HepG2 (cell line): ENCODE measurements around the gene ELMOD3. TPM values are rescaled to one million over a fixed set of nuclear protein-coding genes. Genes with fewer than 3 reads are reported as not detected.

Source experiments
- BRD4 ChIP-seq: sonication (generic); formaldehyde crosslinking; IDR thresholded peaks from 2 replicates; pipeline ENCODE4 v1.4.0; 2020; ENCODE audit warnings: missing genetic modification reagents
- CCAR2 ChIP-seq: fragments of 200-400 bp; formaldehyde crosslinking; optimal IDR thresholded peaks from 2 replicates; pipeline ENCODE3; 2018; ENCODE audit warnings: low read depth, mild to moderate bottlenecking, low read length, moderate library complexity
- ELF1 ChIP-seq: sonication (generic); formaldehyde crosslinking; IDR thresholded peaks from 2 replicates; pipeline ENCODE4 v1.4.0; 2020; ENCODE audit warnings: missing genetic modification reagents
- ETV5 ChIP-seq: IDR thresholded peaks from 2 replicates; pipeline ENCODE4 v1.6.1; 2018; ENCODE audit warnings: missing biosample characterization, missing genetic modification reagents, inconsistent platforms, borderline replicate concordance
- HCFC1 ChIP-seq: fragments of 150-350 bp; IDR thresholded peaks from 2 replicates; pipeline ENCODE4 v1.6.1; 2014; ENCODE audit warnings: low read depth, low read length
- KLF6 ChIP-seq: IDR thresholded peaks from 2 replicates; pipeline ENCODE4 v1.8.0; 2016; ENCODE audit warnings: missing biosample characterization, missing genetic modification reagents
- NCOA5 ChIP-seq: sonication (generic); formaldehyde crosslinking; IDR thresholded peaks from 2 replicates; pipeline ENCODE4 v1.4.0; 2020; ENCODE audit warnings: missing genetic modification reagents
- NFIC ChIP-seq: IDR thresholded peaks from 2 replicates; pipeline ENCODE4 v1.6.1; 2012; ENCODE audit warnings: mild to moderate bottlenecking, low read length, inconsistent platforms
- NPAS2 ChIP-seq: sonication (generic); formaldehyde crosslinking; IDR thresholded peaks from 2 replicates; pipeline ENCODE4 v1.8.0; 2022; ENCODE audit warnings: mild to moderate bottlenecking, missing genetic modification reagents, borderline replicate concordance
- NR1H2 ChIP-seq: sonication (generic); formaldehyde crosslinking; IDR thresholded peaks from 2 replicates; pipeline ENCODE4 v1.8.1; 2022; ENCODE audit warnings: low read depth, missing genetic modification reagents, borderline replicate concordance
- PHF5A ChIP-seq: IDR thresholded peaks from one replicate; pipeline ENCODE4 v1.6.1; 2018; ENCODE audit warnings: low read depth, missing genetic modification reagents; ENCODE audit not compliant: unreplicated experiment
- STAG1 ChIP-seq: sonication (generic); formaldehyde crosslinking; IDR thresholded peaks from 2 replicates; pipeline ENCODE4 v1.4.0; 2020; ENCODE audit warnings: missing genetic modification reagents
- ZC3H13 ChIP-seq: sonication (generic); formaldehyde crosslinking; IDR thresholded peaks from 2 replicates; pipeline ENCODE4 v1.8.1; 2023; ENCODE audit warnings: mild to moderate bottlenecking, missing genetic modification reagents, moderate library complexity
- ZMYM2 ChIP-seq: sonication (generic); formaldehyde crosslinking; IDR thresholded peaks from 2 replicates; pipeline ENCODE4 v1.8.0; 2022; ENCODE audit warnings: mild to moderate bottlenecking, missing genetic modification reagents
- ZMYM4 ChIP-seq: sonication (generic); formaldehyde crosslinking; IDR thresholded peaks from 2 replicates; pipeline ENCODE4 v1.8.1; 2023; ENCODE audit warnings: mild to moderate bottlenecking, missing genetic modification reagents
- ZNF460 ChIP-seq: sonication (generic); formaldehyde crosslinking; IDR thresholded peaks from 2 replicates; pipeline ENCODE4 v1.5.1; 2020; ENCODE audit warnings: missing genetic modification reagents, mild to moderate bottlenecking, borderline replicate concordance
- ZNF607 ChIP-seq: sonication (generic); formaldehyde crosslinking; IDR thresholded peaks from 2 replicates; pipeline ENCODE4 v1.5.1; 2020; ENCODE audit warnings: missing genetic modification reagents, mild to moderate bottlenecking, borderline replicate concordance
- ZNF780A ChIP-seq: sonication (generic); formaldehyde crosslinking; IDR thresholded peaks from 2 replicates; pipeline ENCODE4 v1.8.0; 2022; ENCODE audit warnings: mild to moderate bottlenecking, missing genetic modification reagents, moderate library complexity
- ZNF816 ChIP-seq: sonication (generic); formaldehyde crosslinking; IDR thresholded peaks from 2 replicates; pipeline ENCODE4 v1.8.0; 2022; ENCODE audit warnings: missing genetic modification reagents, mild to moderate bottlenecking, borderline replicate concordance
- polyA plus RNA-seq, 8 experiments: library from polyadenylated mRNA; depleted of rRNA in 3 of 8; stranded (reverse) in 7 of 8; unstranded in 1 of 8; fragments of >200 nt; fragmentation: Illumina TruSeq in 4 of 8; extraction: Trizol in 4 of 8; gene quantifications; 2 replicates each; pipeline versions ENCODE4 v1.2.1 to v1.2.3, GENCODE V29; 2011 to 2016; ENCODE audit warnings: low read depth in 4 of 8, missing spikeins in 1 of 8, mixed read lengths in 1 of 8; ENCODE audit not compliant: insufficient read depth in 1 of 8
- total RNA-seq, 5 experiments: library from RNA; depleted of rRNA; stranded (reverse); fragments of >200 nt; fragmentation: Illumina TruSeq; extraction: Trizol; gene quantifications; 2 replicates each; pipeline ENCODE4 v1.2.3, GENCODE V29; 2016; ENCODE audit warnings: low read depth in 1 of 5
- TF ChIP-seq, protein P1 (sequence below): sonication (generic); formaldehyde crosslinking; conservative IDR thresholded peaks from 2 replicates; pipeline ENCODE4 v1.8.0; 2022; ENCODE audit warnings: missing genetic modification reagents
- TF ChIP-seq, protein P2 (sequence below): sonication (generic); formaldehyde crosslinking; IDR thresholded peaks from 2 replicates; pipeline ENCODE4 v1.8.0; 2023; ENCODE audit warnings: mild to moderate bottlenecking, missing genetic modification reagents
- TF ChIP-seq, protein P3 (sequence below): sonication (generic); formaldehyde crosslinking; conservative IDR thresholded peaks from 2 replicates; pipeline ENCODE4 v1.8.1; 2023; ENCODE audit warnings: missing genetic modification reagents
- TF ChIP-seq, protein P4 (sequence below): sonication (generic); formaldehyde crosslinking; IDR thresholded peaks from 2 replicates; pipeline ENCODE4 v1.5.0; 2020; ENCODE audit warnings: mild to moderate bottlenecking, missing genetic modification reagents, borderline replicate concordance

ELMOD3 gene
- total and polyA plus RNA-seq, 2 of the 13 experiments (the other 11 are each of a cell fraction or from before 2014, with no cell fraction given) = 13.3 to 19.5 TPM

DNA sequence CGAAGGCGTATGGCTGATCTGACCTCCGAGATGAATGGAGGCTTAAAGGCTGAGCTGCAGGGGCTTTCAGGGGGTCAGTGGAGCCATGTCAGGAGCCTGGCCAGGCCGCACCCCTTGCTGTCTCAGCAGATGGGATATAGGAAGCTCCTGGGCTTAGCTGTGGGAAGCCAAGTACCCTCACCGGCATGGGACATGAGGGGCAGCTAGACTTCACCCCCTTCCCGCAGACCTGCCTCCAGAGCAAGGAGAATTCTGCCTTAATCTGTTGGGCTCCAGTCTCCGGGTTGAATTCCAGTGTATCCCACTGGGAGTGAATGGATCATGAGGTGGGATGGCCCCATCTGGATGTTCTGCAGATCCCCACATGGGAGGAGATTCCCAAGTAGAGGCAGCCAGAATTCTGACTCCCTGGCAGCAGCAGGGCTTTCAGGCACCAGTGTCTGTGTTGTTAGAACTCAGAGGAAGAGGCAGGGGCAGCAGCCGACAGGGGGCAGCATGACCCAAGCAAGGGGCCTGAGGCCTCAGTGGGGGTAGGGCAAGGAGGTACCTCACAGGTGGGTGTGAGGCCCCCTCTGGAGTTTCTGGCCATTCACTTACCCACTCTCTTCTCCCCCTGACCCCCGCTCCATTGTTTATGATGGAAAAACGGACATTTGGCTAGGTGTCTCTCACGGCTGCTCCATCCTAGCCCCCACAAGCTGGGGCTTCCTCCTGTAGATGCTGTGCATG lies 36.5 kb downstream of the ELMOD3 start (continued):
- TF ChIP-seq, protein P1, sequence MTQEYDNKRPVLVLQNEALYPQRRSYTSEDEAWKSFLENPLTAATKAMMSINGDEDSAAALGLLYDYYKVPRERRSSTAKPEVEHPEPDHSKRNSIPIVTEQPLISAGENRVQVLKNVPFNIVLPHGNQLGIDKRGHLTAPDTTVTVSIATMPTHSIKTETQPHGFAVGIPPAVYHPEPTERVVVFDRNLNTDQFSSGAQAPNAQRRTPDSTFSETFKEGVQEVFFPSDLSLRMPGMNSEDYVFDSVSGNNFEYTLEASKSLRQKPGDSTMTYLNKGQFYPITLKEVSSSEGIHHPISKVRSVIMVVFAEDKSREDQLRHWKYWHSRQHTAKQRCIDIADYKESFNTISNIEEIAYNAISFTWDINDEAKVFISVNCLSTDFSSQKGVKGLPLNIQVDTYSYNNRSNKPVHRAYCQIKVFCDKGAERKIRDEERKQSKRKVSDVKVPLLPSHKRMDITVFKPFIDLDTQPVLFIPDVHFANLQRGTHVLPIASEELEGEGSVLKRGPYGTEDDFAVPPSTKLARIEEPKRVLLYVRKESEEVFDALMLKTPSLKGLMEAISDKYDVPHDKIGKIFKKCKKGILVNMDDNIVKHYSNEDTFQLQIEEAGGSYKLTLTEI (CRISPR knock-in tag) = no peak
- TF ChIP-seq, protein P2, sequence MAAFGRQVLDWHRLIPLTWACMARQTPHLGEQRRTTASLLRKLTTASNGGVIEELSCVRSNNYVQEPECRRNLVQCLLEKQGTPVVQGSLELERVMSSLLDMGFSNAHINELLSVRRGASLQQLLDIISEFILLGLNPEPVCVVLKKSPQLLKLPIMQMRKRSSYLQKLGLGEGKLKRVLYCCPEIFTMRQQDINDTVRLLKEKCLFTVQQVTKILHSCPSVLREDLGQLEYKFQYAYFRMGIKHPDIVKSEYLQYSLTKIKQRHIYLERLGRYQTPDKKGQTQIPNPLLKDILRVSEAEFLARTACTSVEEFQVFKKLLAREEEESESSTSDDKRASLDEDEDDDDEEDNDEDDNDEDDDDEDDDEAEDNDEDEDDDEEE (CRISPR knock-in tag) = no peak
- TF ChIP-seq PHF5A (CRISPR knock-in tag) (no peak), NPAS2 (no peak), ZMYM2 (CRISPR knock-in tag) (no peak), STAG1 (CRISPR knock-in tag) (peak; percentile 97), CCAR2 (no peak), ELF1 (no peak), ZC3H13 (CRISPR knock-in tag) (no peak), ZNF607 (no peak), NFIC (no peak), ZMYM4 (CRISPR knock-in tag) (peak; percentile 41; the same call in 1 of the 2 replicates), KLF6 (CRISPR knock-in tag) (no peak), ETV5 (no peak), NCOA5 (CRISPR knock-in tag) (no peak), ZNF816 (CRISPR knock-in tag) (no peak), BRD4 (CRISPR knock-in tag) (no peak), ZNF460 (CRISPR knock-in tag) (no peak), HCFC1 (no peak), NR1H2 (no peak), ZNF780A (CRISPR knock-in tag) (no peak)
- TF ChIP-seq, protein P3, sequence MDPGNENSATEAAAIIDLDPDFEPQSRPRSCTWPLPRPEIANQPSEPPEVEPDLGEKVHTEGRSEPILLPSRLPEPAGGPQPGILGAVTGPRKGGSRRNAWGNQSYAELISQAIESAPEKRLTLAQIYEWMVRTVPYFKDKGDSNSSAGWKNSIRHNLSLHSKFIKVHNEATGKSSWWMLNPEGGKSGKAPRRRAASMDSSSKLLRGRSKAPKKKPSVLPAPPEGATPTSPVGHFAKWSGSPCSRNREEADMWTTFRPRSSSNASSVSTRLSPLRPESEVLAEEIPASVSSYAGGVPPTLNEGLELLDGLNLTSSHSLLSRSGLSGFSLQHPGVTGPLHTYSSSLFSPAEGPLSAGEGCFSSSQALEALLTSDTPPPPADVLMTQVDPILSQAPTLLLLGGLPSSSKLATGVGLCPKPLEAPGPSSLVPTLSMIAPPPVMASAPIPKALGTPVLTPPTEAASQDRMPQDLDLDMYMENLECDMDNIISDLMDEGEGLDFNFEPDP (CRISPR knock-in tag) = no peak
- TF ChIP-seq, protein P4, sequence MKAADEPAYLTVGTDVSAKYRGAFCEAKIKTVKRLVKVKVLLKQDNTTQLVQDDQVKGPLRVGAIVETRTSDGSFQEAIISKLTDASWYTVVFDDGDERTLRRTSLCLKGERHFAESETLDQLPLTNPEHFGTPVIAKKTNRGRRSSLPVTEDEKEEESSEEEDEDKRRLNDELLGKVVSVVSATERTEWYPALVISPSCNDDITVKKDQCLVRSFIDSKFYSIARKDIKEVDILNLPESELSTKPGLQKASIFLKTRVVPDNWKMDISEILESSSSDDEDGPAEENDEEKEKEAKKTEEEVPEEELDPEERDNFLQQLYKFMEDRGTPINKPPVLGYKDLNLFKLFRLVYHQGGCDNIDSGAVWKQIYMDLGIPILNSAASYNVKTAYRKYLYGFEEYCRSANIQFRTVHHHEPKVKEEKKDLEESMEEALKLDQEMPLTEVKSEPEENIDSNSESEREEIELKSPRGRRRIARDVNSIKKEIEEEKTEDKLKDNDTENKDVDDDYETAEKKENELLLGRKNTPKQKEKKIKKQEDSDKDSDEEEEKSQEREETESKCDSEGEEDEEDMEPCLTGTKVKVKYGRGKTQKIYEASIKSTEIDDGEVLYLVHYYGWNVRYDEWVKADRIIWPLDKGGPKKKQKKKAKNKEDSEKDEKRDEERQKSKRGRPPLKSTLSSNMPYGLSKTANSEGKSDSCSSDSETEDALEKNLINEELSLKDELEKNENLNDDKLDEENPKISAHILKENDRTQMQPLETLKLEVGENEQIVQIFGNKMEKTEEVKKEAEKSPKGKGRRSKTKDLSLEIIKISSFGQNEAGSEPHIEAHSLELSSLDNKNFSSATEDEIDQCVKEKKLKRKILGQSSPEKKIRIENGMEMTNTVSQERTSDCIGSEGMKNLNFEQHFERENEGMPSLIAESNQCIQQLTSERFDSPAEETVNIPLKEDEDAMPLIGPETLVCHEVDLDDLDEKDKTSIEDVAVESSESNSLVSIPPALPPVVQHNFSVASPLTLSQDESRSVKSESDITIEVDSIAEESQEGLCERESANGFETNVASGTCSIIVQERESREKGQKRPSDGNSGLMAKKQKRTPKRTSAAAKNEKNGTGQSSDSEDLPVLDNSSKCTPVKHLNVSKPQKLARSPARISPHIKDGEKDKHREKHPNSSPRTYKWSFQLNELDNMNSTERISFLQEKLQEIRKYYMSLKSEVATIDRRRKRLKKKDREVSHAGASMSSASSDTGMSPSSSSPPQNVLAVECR (CRISPR knock-in tag) = peak; percentile 59; the same call in 1 of the 2 replicates
